Measurements from ENCODE around the gene SLC46A2.

The SLC46A2 gene

DNA sequence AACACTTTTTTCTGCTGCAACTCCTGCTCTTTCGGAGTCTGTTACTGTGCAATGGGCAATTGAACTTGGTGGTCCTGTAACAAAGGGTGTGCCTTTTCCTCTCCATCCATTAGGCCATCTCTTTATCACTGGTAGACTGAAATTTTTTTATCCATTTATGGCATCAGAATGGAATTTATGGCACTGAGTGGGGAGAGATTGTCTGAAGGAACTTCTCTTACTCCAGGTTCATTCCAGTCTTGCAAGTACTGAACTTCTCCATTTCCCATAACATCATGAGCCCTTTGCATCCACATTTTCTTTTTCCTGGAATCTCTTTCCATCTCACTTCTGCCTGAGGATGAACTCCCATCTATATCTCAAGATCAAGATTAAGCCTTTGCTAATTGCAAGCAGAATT is 10.0 kb downstream of the SLC46A2 start:
- no peak for TF ChIP-seq JUND (IDR thresholded peaks at IDR 0.05; ENCODE audit: low read depth)
- no peak for DNase-seq (ENCODE audit: low read depth in 1 of 2, low spot score in 1 of 2)
- in situ Hi-C loops (cut with HindIII; ENCODE audit: low pct_unique_long_range_greater_than_20kb, low sequenced_read_pairs): no loop called here

DNA sequence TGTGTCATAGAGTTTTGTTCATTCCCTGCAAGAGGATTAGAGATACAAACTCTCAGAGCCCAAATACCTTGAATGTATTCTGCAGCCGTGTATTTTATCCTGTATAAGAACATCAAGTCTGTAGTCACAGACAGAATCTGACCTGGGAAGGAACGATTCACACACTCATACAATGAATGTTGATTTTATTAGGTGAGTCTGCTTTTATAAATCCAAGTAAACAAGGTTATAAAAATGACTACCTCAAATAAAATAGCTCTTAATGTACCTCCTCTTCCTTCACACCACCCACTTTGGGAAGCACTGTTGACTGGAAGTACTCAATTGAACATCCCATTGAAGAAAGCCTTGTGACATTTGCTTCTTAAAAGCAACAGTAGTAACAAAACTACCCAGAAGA is 11.9 kb downstream of the SLC46A2 start:
- in situ Hi-C loops (cut with HindIII; ENCODE audit: low pct_unique_long_range_greater_than_20kb, low sequenced_read_pairs): no loop called here
- no peak for DNase-seq (ENCODE audit: low read depth in 1 of 2, low spot score in 1 of 2)
- no peak for TF ChIP-seq JUND (IDR thresholded peaks at IDR 0.05; ENCODE audit: low read depth)

- DNase-seq (ENCODE audit: low read depth in 1 of 2, low spot score in 1 of 2): no peak
- no peak for TF ChIP-seq JUND (IDR thresholded peaks at IDR 0.05; ENCODE audit: low read depth)
- in situ Hi-C loops (cut with HindIII; ENCODE audit: low pct_unique_long_range_greater_than_20kb, low sequenced_read_pairs): no loop called here
Observed at GRCh38 chr9:112873773-112874405, 16.8 kb downstream of the SLC46A2 start.

DNA sequence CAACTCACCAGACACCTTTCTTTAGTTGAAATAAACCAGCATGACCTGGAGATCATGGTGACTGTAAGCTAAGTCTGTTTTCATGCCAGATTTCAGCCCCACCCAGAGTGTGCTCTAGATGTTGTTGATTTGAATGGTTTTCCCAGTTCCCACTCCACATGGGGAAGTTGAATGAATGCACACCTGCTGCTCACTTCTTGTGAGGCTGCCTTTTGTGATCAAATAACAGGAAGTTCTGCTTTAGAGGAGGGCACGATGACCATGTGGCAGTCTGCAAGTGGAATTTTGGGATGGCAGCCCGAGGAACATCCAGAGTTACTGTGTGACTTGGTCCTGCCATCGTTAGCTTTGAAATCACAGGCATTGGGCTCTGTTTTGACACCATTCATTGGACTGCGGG is 18.7 kb downstream of the SLC46A2 start:
- DNase-seq (ENCODE audit: low read depth in 1 of 2, low spot score in 1 of 2): no peak

GRCh38 chr9:112870556-112870955 is 20.1 kb downstream of the SLC46A2 start:
- TF ChIP-seq JUND (IDR thresholded peaks at IDR 0.05; ENCODE audit: low read depth): no peak
- DNase-seq (ENCODE audit: low read depth in 1 of 2, low spot score in 1 of 2): no peak
- in situ Hi-C loops (cut with HindIII; ENCODE audit: low pct_unique_long_range_greater_than_20kb, low sequenced_read_pairs): no loop called here

More for the DNA sequence above, 18.7 kb downstream of the SLC46A2 start:
- in situ Hi-C loops (cut with HindIII; ENCODE audit: low pct_unique_long_range_greater_than_20kb, low sequenced_read_pairs): no loop called here
- no peak for TF ChIP-seq JUND (IDR thresholded peaks at IDR 0.05; ENCODE audit: low read depth)

- DNase-seq (ENCODE audit: low read depth in 1 of 2, low spot score in 1 of 2): peak in 1 of 2 experiments; percentile 38
- in situ Hi-C loops (cut with HindIII; ENCODE audit: low pct_unique_long_range_greater_than_20kb, low sequenced_read_pairs): no loop called here
- no peak for TF ChIP-seq JUND (IDR thresholded peaks at IDR 0.05; ENCODE audit: low read depth)
Observed at GRCh38 chr9:112869917-112870316, 20.8 kb downstream of the SLC46A2 start.

DNA sequence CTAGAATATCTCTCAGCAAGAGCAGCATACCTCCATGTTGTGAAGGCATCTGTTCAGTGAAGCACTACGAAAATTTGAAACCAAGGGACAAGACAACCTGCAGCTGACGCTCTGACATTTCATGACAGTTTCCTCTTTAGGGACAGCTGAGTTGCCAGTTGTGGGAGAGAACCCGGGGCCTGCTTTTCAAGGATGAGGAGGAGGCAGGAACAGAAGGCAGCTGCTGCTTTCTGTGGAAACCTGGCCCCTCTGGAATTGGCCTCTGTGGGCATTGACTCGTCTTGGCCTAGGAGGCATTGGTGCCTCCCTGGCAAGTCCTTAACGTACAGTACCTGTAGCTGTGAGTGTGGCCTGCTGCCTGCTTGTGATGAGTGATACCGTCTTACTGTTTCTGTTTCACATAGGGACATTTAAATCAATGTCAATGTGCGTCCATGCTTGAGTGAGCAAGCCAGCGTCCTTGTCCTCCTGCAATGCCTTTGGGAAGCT is 21.6 kb downstream of the SLC46A2 start:
- no peak for TF ChIP-seq JUND (IDR thresholded peaks at IDR 0.05; ENCODE audit: low read depth)
- DNase-seq (ENCODE audit: low read depth in 1 of 2, low spot score in 1 of 2): no peak
- in situ Hi-C loops (cut with HindIII; ENCODE audit: low pct_unique_long_range_greater_than_20kb, low sequenced_read_pairs): no loop called here

DNA sequence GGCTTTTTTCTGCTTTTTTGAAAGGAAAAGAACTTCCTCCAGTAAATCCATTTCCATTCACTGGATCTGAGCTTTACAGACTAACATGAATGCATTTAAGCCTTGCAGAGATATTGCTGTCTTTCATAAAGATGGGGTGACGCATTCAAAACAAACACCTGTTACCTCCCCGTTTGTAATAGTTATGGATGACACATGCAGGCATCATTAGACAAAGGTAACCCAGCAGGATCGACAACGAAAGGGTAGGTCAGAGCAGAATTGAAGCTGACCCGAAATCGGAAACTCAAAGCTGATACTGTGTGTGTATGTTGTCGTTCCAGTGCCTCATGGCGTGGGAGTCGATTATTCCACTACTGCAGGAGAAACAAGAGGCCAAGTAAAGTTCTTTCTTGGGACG is 22.2 kb downstream of the SLC46A2 start:
- TF ChIP-seq JUND (IDR thresholded peaks at IDR 0.05; ENCODE audit: low read depth): no peak
- in situ Hi-C loops (cut with HindIII; ENCODE audit: low pct_unique_long_range_greater_than_20kb, low sequenced_read_pairs): no loop called here
- no peak for DNase-seq (ENCODE audit: low read depth in 1 of 2, low spot score in 1 of 2)

- DNase-seq (ENCODE audit: low read depth in 1 of 2, low spot score in 1 of 2): peak; percentile 40 to 98
- TF ChIP-seq JUND (IDR thresholded peaks at IDR 0.05; ENCODE audit: low read depth): no peak
- in situ Hi-C loops (cut with HindIII; ENCODE audit: low pct_unique_long_range_greater_than_20kb, low sequenced_read_pairs): no loop called here
Observed at GRCh38 chr9:112867275-112867991, 23.2 kb downstream of the SLC46A2 start.

GRCh38 chr9:112866662-112867274 is 23.9 kb downstream of the SLC46A2 start:
- in situ Hi-C loops (cut with HindIII; ENCODE audit: low pct_unique_long_range_greater_than_20kb, low sequenced_read_pairs): no loop called here
- no peak for TF ChIP-seq JUND (IDR thresholded peaks at IDR 0.05; ENCODE audit: low read depth)
- peak in 1 of 2 experiments; percentile 99 for DNase-seq (ENCODE audit: low read depth in 1 of 2, low spot score in 1 of 2)

- no peak for DNase-seq (ENCODE audit: low read depth in 1 of 2, low spot score in 1 of 2)
- TF ChIP-seq JUND (IDR thresholded peaks at IDR 0.05; ENCODE audit: low read depth): no peak
- in situ Hi-C loops (cut with HindIII; ENCODE audit: low pct_unique_long_range_greater_than_20kb, low sequenced_read_pairs): no loop called here
Observed at GRCh38 chr9:112864982-112865381, 25.7 kb downstream of the SLC46A2 start.

- TF ChIP-seq JUND (IDR thresholded peaks at IDR 0.05; ENCODE audit: low read depth): no peak
- in situ Hi-C loops (cut with HindIII; ENCODE audit: low pct_unique_long_range_greater_than_20kb, low sequenced_read_pairs): no loop called here
- DNase-seq (ENCODE audit: low read depth in 1 of 2, low spot score in 1 of 2): no peak
Observed at GRCh38 chr9:112864403-112864802, 26.3 kb downstream of the SLC46A2 start.

DNA sequence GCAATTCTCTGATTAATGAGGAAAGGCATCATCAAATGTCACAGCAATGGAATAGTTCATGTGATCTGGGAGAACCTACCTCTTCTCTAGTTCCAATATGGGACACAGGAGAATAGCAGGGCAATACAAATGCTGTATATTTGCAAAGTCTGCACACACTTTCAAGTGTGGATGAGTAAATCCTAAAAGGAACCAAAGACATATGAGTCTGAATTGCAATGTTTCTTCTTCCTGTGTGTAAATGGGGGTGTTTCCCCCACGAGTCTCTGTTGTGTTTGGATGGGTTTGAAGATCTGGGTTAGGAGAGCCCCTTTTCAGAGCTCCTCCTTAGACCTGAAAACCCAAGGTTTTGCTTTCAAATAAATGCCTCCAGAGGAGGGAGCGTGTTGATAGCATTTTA is 26.9 kb downstream of the SLC46A2 start:
- in situ Hi-C loops (cut with HindIII; ENCODE audit: low pct_unique_long_range_greater_than_20kb, low sequenced_read_pairs): no loop called here
- no peak for DNase-seq (ENCODE audit: low read depth in 1 of 2, low spot score in 1 of 2)
- TF ChIP-seq JUND (IDR thresholded peaks at IDR 0.05; ENCODE audit: low read depth): no peak

Data from T47D (cell line).